ENCODE results near the gene TMEM217.
A peak's percentile ranks its signal among the peaks of the same experiment; 100 is the strongest.
"Not testable (repeated sequence)": the region's sequence is repeated elsewhere in the genome, so short reads cannot be mapped to it uniquely, and the experiment has no call there.

TMEM217 gene

DNA sequence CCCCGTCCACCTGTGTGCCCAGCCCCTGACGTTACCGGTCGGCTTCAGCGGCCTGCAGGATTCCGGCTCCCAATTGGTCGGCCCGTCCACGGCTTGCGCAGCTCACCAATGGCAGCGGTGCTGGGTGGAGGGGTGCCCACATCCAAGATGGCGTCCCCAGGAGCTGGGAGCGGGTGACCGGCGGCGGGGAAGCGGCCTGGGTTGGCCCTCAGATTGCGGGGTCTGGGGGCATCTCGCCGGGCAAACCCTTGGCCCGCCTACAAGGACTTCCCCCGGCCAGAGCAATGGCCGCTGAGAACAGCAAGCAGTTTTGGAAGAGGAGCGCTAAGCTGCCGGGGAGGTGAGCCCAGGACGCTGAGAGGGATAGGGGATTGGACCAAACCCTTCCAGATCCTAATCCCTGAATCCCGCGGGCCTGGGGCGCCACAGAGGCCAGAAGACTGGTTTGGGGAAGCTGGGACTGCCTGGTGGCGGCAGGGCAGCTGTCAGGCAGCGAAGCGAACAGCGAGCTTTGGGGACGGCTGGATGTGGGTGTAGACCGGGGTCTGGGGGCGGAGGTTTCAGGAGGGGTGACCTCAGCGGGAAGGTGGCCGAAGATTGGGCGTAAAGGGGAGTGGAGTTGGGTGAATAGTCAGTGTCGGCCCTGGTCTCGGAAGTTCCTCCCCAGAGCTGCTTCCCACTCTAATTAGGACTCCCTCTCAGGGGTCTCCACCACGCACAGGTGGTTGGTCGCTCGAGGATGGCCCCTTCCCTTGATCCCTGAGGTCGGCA, at the start of gene TMEM217, which contains the start of gene TBC1D22B:
TSS of gene TMEM217 (minus strand) at position 511 of the 771 bp plus-strand sequence. CDS start 39,114 bp downstream, outside the sequence.
TSS of gene TBC1D22B (plus strand) at position 139 of the 771 bp plus-strand sequence. CDS start at position 285, 146 bp downstream.
- peak; percentile 92 to 97 for DNase-seq

GRCh38 chr6:37307484-37307883, 49.5 kb upstream of the TMEM217 start:
- not testable (repeated sequence) for DNase-seq

GRCh38 chr6:37306624-37307222, 48.8 kb upstream of the TMEM217 start:
- peak; percentile 44 to 51 for DNase-seq

DNA sequence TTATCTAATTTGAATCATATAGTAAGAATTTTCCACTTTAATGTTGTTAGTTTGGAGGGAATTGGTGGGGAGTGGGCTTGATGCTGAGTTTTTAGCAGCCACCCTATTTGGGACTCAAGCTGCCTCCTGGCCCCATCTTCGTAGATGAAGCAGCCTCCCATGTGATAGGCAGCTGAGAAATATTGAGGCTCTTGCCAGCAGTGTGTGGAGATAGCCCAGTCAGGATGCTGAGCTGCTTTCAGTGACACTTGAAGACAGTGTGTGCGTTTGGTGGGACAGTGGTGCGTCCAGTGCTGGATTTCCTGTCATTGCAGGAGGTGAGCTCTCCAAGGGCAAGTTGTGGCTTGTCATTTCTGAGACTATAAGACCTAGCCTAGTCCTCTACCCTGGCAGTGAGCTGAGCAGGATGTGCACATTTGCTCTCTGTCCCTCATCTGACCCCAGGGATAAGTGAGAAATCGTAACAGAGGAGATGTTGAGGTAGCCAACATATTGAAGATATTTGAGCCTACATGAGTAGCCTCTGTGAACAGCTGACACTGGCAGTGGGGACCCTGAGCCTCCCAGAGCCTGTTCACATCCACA, 48.0 kb upstream of the TMEM217 start:
- no peak for DNase-seq

- no peak for DNase-seq
Measured at GRCh38 chr6:37304766-37305165, 46.8 kb upstream of the TMEM217 start.

- peak in 1 of 2 experiments; percentile 17 for DNase-seq
Measured at GRCh38 chr6:37303891-37304503, 46.1 kb upstream of the TMEM217 start.

DNA sequence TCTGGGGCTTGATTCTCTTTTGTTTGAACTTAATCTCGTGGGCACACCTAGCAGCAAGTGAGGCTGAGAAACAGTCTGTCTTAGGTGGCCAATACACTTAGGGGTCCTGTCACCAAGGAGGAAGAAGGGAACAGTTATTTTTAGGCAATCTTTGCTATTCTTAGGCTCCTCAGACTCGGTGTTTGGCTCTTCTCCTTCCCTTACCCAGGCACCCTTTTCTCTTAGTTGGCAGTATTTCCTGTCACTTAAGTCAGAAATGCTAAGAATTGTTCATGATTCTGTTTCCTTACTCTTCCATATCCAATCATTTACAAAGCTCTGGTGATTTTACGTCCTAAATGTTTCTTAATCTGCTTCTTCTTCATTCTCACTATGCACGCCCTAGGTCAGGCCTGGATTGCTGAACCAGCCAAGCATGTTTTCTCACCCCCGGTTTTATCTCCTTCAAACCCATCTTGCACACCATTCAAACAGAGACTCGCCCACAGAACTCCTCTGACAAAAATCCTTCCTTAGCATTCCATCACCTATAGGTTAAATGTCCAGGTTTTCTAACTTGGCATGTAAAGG, 45.2 kb upstream of the TMEM217 start:
- DNase-seq: no peak

DNA sequence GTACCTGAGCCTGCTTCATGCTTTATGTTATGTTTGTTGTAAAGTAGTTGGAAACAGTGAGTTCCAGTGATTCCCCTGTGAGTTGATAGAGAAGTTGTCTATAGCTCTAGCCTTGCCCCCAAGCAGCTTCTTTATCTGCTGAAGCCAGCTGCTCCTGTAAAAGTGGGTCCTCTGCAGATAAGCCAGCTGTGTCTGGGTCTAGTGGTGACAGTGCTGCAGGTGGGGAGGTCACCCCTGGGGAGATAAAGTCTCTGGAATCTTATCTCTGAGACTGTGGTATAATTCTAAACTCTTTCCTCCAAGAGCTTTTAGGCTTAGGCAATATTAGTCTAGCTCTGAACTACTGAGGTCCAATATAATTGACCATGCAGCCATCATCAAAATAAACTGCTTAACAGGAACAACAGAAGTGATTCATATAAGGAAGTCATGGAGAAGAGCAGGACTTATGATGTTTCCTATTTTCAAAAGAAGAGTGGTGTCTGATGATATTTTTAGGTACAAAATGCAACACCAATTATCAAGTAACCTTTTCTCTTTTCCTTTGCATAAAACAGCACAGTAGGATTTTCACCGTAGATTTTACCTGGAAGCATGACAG, 44.2 kb upstream of the TMEM217 start:
- DNase-seq: no peak

GRCh38 chr6:37299990-37300389, 42.0 kb upstream of the TMEM217 start:
- DNase-seq: no peak

- DNase-seq: no peak
Measured at GRCh38 chr6:37298958-37299357, 41.0 kb upstream of the TMEM217 start.

DNA sequence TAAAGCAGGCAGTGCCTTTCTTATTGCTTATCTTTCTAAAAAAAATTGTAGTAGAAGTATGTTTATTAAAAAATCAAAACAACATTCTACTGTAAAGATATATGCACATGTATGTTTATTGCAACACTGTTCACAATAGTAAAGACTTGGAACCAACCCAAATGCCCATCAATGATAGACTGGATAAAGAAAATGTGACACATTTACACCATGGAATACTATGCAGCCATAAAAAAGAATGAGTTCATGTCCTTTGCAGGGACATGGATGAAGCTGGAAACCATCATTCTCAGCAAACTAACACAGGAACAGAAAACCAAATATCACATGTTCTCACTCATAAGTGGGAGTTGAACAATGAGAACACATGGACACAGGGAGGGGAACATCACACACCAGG, 39.7 kb upstream of the TMEM217 start:
- not testable (repeated sequence) for DNase-seq

DNA sequence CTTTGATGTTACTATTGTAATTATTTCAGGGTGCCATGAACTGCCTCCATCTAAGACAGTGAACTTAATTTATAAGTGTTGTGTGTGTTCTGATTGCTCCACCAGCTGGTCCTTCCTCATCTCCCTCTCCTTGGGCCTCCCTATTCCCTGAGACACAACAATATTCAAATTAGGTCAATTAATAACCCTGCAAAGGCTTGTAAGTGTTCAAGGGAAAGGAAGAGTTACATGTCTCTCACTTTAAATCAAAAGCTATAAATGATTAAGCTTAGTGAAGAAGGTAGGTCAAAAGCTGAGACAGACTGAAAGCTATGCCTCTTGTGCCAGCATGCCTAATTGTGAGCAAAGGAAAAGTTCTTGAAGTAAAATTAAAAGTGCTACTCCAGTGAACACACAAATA, 35.5 kb upstream of the TMEM217 start:
- DNase-seq: no peak

- DNase-seq: no peak
Measured at GRCh38 chr6:37289931-37290330, 32.0 kb upstream of the TMEM217 start.

DNA sequence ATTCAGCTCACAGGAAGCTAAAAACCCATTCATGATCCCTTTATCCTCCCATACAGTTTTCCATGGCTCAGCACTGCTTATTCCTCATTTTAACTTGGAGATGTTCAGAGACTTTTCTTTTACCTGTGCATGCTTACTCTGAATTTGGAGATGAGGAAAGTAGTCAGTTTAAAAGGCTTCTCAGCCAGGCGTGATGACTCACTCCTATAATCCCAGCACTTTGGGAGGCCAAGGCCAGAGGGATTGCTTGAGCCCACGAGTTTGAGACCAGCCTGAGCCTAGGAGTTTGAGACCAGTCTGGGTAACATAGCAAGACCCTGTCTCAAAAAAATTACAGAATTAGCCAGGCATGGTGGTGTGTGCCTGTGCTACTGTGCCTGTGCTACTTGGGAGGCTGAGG, 30.3 kb upstream of the TMEM217 start:
- no peak for DNase-seq

DNA sequence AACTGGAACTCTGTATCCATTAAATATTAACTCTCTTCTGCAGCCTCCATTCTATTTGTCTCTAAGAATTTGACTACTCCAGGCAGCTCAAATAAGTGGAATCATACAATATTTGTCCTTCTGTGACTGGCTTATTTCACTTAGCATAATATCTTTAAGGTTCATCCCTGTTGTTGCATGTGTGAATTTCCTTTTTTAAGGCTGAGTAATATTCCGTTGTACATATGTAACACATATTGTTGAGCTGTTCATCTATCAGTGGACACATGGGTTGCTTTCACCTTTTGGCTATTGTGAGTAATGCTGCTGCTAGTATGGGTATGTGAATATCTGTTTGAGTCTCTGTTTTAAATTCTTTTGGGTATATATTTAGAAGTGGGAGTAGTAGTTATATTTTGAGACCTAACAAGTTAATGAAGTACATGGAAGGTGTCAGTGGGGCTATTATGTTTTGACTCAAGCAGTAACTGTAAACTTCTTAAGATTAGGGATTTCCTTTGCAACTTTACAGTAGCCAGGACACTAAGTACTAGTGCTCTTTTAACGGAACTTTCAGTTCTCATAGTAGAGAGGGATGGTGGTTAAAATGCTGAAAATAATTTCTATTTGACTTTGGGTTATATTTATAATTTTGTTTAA, 29.7 kb upstream of the TMEM217 start:
- no peak for DNase-seq

GRCh38 chr6:37285861-37286311, 27.9 kb upstream of the TMEM217 start:
- no peak for DNase-seq

- DNase-seq: no peak
Measured at GRCh38 chr6:37284781-37285180, 26.8 kb upstream of the TMEM217 start.

DNA sequence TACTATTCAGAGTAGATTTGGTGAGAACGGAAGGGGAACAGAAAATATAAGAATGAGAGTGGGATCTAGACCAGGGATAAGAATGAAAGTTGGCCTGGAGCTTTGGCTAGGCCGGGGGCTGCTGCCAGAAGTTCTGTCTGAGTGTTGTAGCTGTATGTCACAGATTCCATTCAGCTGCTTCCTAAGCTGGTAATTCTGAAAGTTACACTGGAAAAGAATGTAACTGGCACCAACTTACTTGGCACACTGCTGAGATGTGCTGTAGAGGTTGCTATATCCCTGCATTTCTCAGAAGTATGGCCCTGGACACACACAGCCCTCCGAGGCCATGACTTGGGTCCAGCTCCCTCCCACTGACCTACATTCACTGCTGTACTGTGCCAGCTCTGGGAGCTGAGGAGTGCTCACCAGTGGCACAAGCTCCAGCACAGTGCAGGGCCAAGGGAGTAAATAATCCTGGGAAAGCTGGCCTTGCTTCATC, 25.8 kb upstream of the TMEM217 start:
- DNase-seq: no peak

GRCh38 chr6:37283268-37283667, 25.3 kb upstream of the TMEM217 start:
- DNase-seq: no peak

DNA sequence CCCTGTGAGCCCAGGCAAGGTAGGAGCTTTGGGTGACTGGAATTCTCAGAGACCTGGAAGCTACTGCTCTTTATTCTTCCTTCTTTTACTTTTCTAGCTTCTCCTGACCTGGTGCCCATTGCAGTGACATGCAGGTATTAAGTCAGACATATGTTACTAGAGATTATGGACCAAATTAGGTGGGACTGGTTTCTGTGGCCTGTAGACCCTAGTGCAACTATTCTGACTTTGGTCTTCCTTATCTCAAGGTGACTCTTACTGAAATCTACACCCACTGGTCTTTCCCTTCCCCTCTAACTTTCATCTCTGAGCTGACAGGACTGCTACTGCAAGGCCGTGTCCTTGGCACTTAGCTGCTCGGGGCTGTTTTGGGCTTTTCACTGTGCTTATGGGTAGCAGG, 24.4 kb upstream of the TMEM217 start:
- DNase-seq: no peak

- no peak for DNase-seq
Measured at GRCh38 chr6:37280162-37280887, 22.4 kb upstream of the TMEM217 start.

Measured in SHP77 (cell line).